Right forelimb (tissue), 1 donor: Measurements from ENCODE around the gene PDE7B.
"Not testable (repeated sequence)": the region's sequence is repeated elsewhere in the genome, so short reads cannot be mapped to it uniquely, and the experiment has no call there.

Experiments
- DNase-seq: peaks from one replicate; pipeline ENCODE4 v3.0.0-alpha.2; 2018

Gene PDE7B

GRCh38 chr6:136114661-136115060 lies 263.2 kb downstream of the PDE7B start:
- DNase-seq, result no peak

GRCh38 chr6:136115941-136116340 lies 264.4 kb downstream of the PDE7B start:
- DNase-seq, result no peak

GRCh38 chr6:136117081-136117480 lies 265.6 kb downstream of the PDE7B start:
- no peak for DNase-seq

GRCh38 chr6:136118787-136119186 lies 267.3 kb downstream of the PDE7B start:
- no peak for DNase-seq

GRCh38 chr6:136123468-136123867 lies 272.0 kb downstream of the PDE7B start:
- no peak for DNase-seq

- no peak for DNase-seq
Observed at GRCh38 chr6:136125585-136125984, 274.1 kb downstream of the PDE7B start.

- DNase-seq, result no peak
Observed at GRCh38 chr6:136127873-136128272, 276.4 kb downstream of the PDE7B start.

GRCh38 chr6:136129365-136129764 lies 277.9 kb downstream of the PDE7B start:
- no peak for DNase-seq

GRCh38 chr6:136134268-136134667 lies 282.8 kb downstream of the PDE7B start:
- DNase-seq, result no peak

GRCh38 chr6:136134751-136135150 lies 283.2 kb downstream of the PDE7B start:
- no peak for DNase-seq

GRCh38 chr6:136136274-136136673 lies 284.8 kb downstream of the PDE7B start:
- DNase-seq, result no peak

GRCh38 chr6:136137008-136137692 lies 285.6 kb downstream of the PDE7B start:
- DNase-seq, result no peak

GRCh38 chr6:136137739-136138402 lies 286.4 kb downstream of the PDE7B start:
- no peak for DNase-seq

GRCh38 chr6:136139111-136139510 lies 287.6 kb downstream of the PDE7B start:
- not testable (repeated sequence) for DNase-seq

- DNase-seq, result no peak
Observed at GRCh38 chr6:136144251-136145023, 292.9 kb downstream of the PDE7B start.

- no peak for DNase-seq
Observed at GRCh38 chr6:136146130-136146529, 294.6 kb downstream of the PDE7B start.

GRCh38 chr6:136147342-136147741 lies 295.8 kb downstream of the PDE7B start:
- DNase-seq, result no peak

- no peak for DNase-seq
Observed at GRCh38 chr6:136148051-136148450, 296.6 kb downstream of the PDE7B start.

- no peak for DNase-seq
Observed at GRCh38 chr6:136148523-136148922, 297.0 kb downstream of the PDE7B start.

GRCh38 chr6:136149311-136149710 lies 297.8 kb downstream of the PDE7B start:
- DNase-seq, result no peak

- DNase-seq, result no peak
Observed at GRCh38 chr6:136150961-136151360, 299.5 kb downstream of the PDE7B start.

- DNase-seq, result no peak
Observed at GRCh38 chr6:136153707-136154375, 302.3 kb downstream of the PDE7B start.

GRCh38 chr6:136155191-136155590 lies 303.7 kb downstream of the PDE7B start:
- DNase-seq, result no peak
